Smooth muscle cell (in vitro differentiated cells): ENCODE results near the gene CAPZA1. TPM values are rescaled to one million over a fixed set of nuclear protein-coding genes. Genes with fewer than 3 reads are reported as not detected.

Experiments used
- DNase-seq: peaks from one replicate; lab custom pipeline; 2025; ENCODE audit not compliant: unreplicated experiment; lab: John Stamatoyannopoulos, UW
- H2AFZ ChIP-seq: fragments of 200-600 bp; sonication (generic); 2 replicates; pipeline ENCODE4 v1.6.0; 2016; ENCODE audit warnings: antibody characterized with exemption, low read depth, mild to moderate bottlenecking
- H3F3A ChIP-seq: fragments of 200-600 bp; sonication (generic); 2 replicates; pipeline ENCODE4 v1.6.0; 2017; ENCODE audit warnings: antibody characterized with exemption, low read depth
- H3K27ac ChIP-seq: fragments of 200-600 bp; sonication (generic); 2 replicates; pipeline ENCODE4 v1.5.1; 2016; ENCODE audit warnings: low read depth, mild to moderate bottlenecking
- H3K27me3 ChIP-seq: fragments of 200-600 bp; sonication (generic); 2 replicates; pipeline ENCODE4 v1.6.1; 2016; ENCODE audit warnings: low read depth, mild to moderate bottlenecking
- H3K36me3 ChIP-seq: fragments of 200-600 bp; sonication (generic); 2 replicates; pipeline ENCODE4 v1.5.1; 2016; ENCODE audit warnings: low read depth
- H3K4me1 ChIP-seq: fragments of 200-600 bp; sonication (generic); 2 replicates; pipeline ENCODE4 v1.5.1; 2016; ENCODE audit warnings: low read depth
- H3K4me2 ChIP-seq: fragments of 200-600 bp; sonication (generic); 2 replicates; pipeline ENCODE4 v1.6.0; 2016; ENCODE audit warnings: mild to moderate bottlenecking
- H3K4me3 ChIP-seq: fragments of 200-600 bp; sonication (generic); 2 replicates; pipeline ENCODE4 v1.5.1; 2016; ENCODE audit warnings: mild to moderate bottlenecking
- H3K79me2 ChIP-seq: fragments of 200-600 bp; sonication (generic); 2 replicates; pipeline ENCODE4 v1.6.0; 2016; ENCODE audit warnings: low read depth, mild to moderate bottlenecking
- H3K9ac ChIP-seq: fragments of 200-600 bp; sonication (generic); 2 replicates; pipeline ENCODE4 v1.6.0; 2016; ENCODE audit warnings: low read depth
- H3K9me3 ChIP-seq: fragments of 200-600 bp; sonication (generic); replicated peaks from 2 replicates; pipeline ENCODE4 v1.5.1; 2016; ENCODE audit warnings: low read depth
- H4K20me1 ChIP-seq: fragments of 200-600 bp; sonication (generic); 2 replicates; pipeline ENCODE4 v1.6.0; 2016; ENCODE audit warnings: low read depth
- WGBS: methylation state at CpG from one replicate; pipeline ENCODE4 v1.1.7; 2016; ENCODE audit warnings: low lambda C conversion rate; 5-methylcytosine and 5-hydroxymethylcytosine counted together
- polyA plus RNA-seq: library from polyadenylated mRNA; unstranded; fragments of >200 nt; fragmentation: Nextera tagmentation; extraction: Ambion mirVana; gene quantifications from 2 replicates; pipeline ENCODE4 v1.2.1, GENCODE V29; 2016
- total RNA-seq: library from RNA; depleted of rRNA; stranded (reverse); fragments of >200 nt; gene quantifications from 2 replicates; pipeline ENCODE4 v1.2.3, GENCODE V29; 2014
- TF ChIP-seq, protein P1 (sequence below): fragments of 200-600 bp; sonication (generic); IDR thresholded peaks from 2 replicates; pipeline ENCODE4 v1.5.1; 2017; ENCODE audit warnings: borderline replicate concordance, mild to moderate bottlenecking, antibody characterized with exemption; ENCODE audit not compliant: insufficient read depth, poor library complexity, severe bottlenecking

Gene CAPZA1
- total and polyA plus RNA-seq, 2 experiments from 2014 or later, result 100 to 264 TPM

DNA sequence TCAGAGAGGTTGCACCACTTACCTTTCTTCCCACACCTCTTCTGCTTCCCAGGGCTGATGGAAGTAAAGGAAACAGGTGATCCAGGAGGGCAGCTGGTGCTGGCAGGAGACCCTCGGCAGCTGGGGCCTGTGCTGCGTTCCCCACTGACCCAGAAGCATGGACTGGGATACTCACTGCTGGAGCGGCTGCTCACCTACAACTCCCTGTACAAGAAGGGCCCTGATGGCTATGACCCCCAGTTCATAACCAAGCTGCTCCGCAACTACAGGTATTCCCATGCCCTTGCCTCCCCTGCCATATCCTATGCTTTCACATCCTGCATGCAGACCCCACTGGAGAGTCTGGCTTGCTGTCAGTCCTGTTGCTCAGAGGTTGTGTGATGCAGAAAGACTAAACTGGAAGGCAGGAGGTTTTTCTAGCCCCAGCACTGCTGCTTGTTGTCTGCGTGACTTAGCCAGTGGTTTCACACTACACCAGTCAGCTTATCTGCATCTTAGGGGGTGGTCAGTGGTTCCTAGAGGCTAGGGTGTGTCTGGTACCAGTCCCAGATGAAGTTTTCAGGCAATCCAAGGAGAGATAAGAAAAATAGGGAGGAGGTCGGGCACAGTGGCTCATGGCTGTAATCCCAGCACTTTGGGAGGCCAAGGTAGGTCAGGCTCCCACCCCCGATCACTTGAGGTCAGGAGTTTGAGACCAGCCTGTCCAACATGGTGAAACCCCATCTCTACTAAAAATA, 77.1 kb downstream of the CAPZA1 start:
- Histone ChIP-seq H4K20me1 (no peaks in the 10 kb centered on the region), H3K9ac (no peak overlapping the region), H3K36me3 (no peaks in the 10 kb centered on the region), H3K27ac (no peak overlapping the region), H3K4me2 (no peak overlapping the region), H3K4me1 (peaks cover 15% of the 10 kb centered on the region), H2AFZ (no peak overlapping the region), H3K27me3 (no peaks in the 10 kb centered on the region), H3K79me2 (no peaks in the 10 kb centered on the region), H3K9me3 (no peaks in the 10 kb centered on the region), H3F3A (peaks cover 7% of the 10 kb centered on the region), H3K4me3 (no peak overlapping the region)
- DNase-seq, result no peak
- WGBS, result 93% methylated on average over 7 of the region's 7 CpGs
- TF ChIP-seq, protein P1, sequence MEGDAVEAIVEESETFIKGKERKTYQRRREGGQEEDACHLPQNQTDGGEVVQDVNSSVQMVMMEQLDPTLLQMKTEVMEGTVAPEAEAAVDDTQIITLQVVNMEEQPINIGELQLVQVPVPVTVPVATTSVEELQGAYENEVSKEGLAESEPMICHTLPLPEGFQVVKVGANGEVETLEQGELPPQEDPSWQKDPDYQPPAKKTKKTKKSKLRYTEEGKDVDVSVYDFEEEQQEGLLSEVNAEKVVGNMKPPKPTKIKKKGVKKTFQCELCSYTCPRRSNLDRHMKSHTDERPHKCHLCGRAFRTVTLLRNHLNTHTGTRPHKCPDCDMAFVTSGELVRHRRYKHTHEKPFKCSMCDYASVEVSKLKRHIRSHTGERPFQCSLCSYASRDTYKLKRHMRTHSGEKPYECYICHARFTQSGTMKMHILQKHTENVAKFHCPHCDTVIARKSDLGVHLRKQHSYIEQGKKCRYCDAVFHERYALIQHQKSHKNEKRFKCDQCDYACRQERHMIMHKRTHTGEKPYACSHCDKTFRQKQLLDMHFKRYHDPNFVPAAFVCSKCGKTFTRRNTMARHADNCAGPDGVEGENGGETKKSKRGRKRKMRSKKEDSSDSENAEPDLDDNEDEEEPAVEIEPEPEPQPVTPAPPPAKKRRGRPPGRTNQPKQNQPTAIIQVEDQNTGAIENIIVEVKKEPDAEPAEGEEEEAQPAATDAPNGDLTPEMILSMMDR, result no peak

DNA sequence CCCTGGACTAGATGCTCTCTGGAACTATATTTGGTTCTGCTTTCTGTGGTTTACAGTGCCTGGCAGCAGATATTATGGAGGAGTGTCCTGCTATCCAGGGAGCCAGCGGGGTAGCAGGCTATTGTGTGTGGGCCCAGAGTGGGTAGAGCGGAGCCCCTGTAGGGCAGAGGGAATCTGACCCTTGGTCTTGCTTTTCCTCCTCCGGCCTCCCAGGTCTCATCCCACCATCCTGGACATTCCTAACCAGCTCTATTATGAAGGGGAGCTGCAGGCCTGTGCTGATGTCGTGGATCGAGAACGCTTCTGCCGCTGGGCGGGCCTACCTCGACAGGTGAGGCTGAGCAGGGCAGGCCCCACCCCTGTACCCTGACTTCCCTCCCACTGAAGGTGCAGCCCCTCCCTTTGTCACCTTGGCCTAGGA, 78.2 kb downstream of the CAPZA1 start:
- Histone ChIP-seq H3K9ac (no peak overlapping the region), H3K4me1 (peaks cover 15% of the 10 kb centered on the region), H2AFZ (no peak overlapping the region), H3K27ac (no peak overlapping the region), H3K4me3 (no peak overlapping the region), H3K79me2 (peaks cover 1% of the 10 kb centered on the region), H3F3A (peaks cover 18% of the 10 kb centered on the region), H3K27me3 (no peaks in the 10 kb centered on the region), H3K9me3 (no peaks in the 10 kb centered on the region), H3K36me3 (no peaks in the 10 kb centered on the region), H4K20me1 (no peaks in the 10 kb centered on the region), H3K4me2 (no peak overlapping the region)
- WGBS, result 93% methylated on average over 9 of the region's 9 CpGs
- no peak for DNase-seq
- TF ChIP-seq, protein P1, result no peak

DNA sequence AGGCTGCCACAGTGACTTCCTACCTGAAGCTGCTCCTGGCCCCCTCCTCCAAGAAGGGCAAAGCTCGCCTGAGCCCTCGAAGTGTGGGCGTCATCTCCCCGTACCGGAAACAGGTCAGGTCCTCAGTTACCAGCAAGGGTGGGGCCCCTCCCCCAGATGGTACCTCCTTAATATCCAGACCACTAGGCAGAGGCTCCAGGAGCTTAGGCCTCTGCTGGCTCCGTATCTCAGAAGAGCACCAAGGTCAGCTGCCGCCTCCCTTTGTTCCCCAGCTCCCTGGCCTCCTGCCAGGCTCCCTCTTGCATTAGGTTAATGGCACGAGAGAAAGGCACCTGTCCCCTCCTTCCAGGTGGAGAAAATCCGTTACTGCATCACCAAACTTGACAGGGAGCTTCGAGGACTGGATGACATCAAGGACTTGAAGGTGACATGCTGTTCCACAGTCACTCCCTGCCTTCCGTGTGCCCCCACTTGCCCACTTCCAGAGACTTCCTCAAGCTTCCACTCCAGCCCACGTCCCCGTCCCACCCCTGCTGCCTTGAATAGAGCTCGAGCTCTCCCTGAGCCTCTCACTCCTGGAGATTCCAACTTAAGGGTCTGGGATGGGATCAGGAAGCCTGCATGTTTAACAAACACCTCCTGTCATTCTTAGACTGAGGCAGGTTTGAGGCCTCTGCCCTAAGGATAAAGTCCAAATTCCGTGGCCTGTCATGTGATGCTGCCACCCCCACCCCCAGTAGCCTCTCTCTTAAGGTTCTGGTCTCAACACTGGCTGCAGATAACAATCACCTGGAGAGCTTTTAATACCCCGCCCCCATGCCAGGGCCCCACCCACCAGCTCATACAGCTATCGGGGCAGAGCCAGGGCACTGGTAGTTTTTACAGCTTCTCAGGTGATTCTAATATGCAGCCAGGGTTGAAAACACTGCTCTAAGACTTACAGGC, 79.0 kb downstream of the CAPZA1 start:
- H3K9ac ChIP-seq, result no peak overlapping the region
- TF ChIP-seq, protein P1, result no peak
- no peak overlapping the region for H2AFZ ChIP-seq
- no peaks in the 10 kb centered on the region for H3K27me3 ChIP-seq
- peaks cover 26% of the 10 kb centered on the region for H3F3A ChIP-seq
- no peak overlapping the region for H3K4me3 ChIP-seq
- no peak overlapping the region for H3K4me2 ChIP-seq
- WGBS, result 79% methylated on average over 17 of the region's 17 CpGs
- no peak for DNase-seq
- H3K79me2 ChIP-seq, result peaks cover 10% of the 10 kb centered on the region
- no peaks in the 10 kb centered on the region for H3K9me3 ChIP-seq
- peak overlapping the region; percentile 97 for H3K27ac ChIP-seq
- H3K4me1 ChIP-seq, result peaks cover 15% of the 10 kb centered on the region
- no peaks in the 10 kb centered on the region for H3K36me3 ChIP-seq
- H4K20me1 ChIP-seq, result peaks cover under 1% of the 10 kb centered on the region
